Smooth muscle cell (in vitro differentiated cells): ENCODE results near the gene AGBL5. TPM values are rescaled to one million over a fixed set of nuclear protein-coding genes. Genes with fewer than 3 reads are reported as not detected.
A peak's percentile ranks its signal among the peaks of the same experiment; 100 is the strongest.

Source experiments
- DNase-seq: peaks from one replicate; lab custom pipeline; 2025; ENCODE audit not compliant: unreplicated experiment; lab: John Stamatoyannopoulos, UW
- H2AFZ ChIP-seq: fragments of 200-600 bp; sonication (generic); 2 replicates; pipeline ENCODE4 v1.6.0; 2016; ENCODE audit warnings: antibody characterized with exemption, low read depth, mild to moderate bottlenecking
- H3F3A ChIP-seq: fragments of 200-600 bp; sonication (generic); 2 replicates; pipeline ENCODE4 v1.6.0; 2017; ENCODE audit warnings: antibody characterized with exemption, low read depth
- H3K27ac ChIP-seq: fragments of 200-600 bp; sonication (generic); 2 replicates; pipeline ENCODE4 v1.5.1; 2016; ENCODE audit warnings: low read depth, mild to moderate bottlenecking
- H3K27me3 ChIP-seq: fragments of 200-600 bp; sonication (generic); 2 replicates; pipeline ENCODE4 v1.6.1; 2016; ENCODE audit warnings: low read depth, mild to moderate bottlenecking
- H3K36me3 ChIP-seq: fragments of 200-600 bp; sonication (generic); 2 replicates; pipeline ENCODE4 v1.5.1; 2016; ENCODE audit warnings: low read depth
- H3K4me1 ChIP-seq: fragments of 200-600 bp; sonication (generic); 2 replicates; pipeline ENCODE4 v1.5.1; 2016; ENCODE audit warnings: low read depth
- H3K4me2 ChIP-seq: fragments of 200-600 bp; sonication (generic); 2 replicates; pipeline ENCODE4 v1.6.0; 2016; ENCODE audit warnings: mild to moderate bottlenecking
- H3K4me3 ChIP-seq: fragments of 200-600 bp; sonication (generic); 2 replicates; pipeline ENCODE4 v1.5.1; 2016; ENCODE audit warnings: mild to moderate bottlenecking
- H3K79me2 ChIP-seq: fragments of 200-600 bp; sonication (generic); 2 replicates; pipeline ENCODE4 v1.6.0; 2016; ENCODE audit warnings: low read depth, mild to moderate bottlenecking
- H3K9ac ChIP-seq: fragments of 200-600 bp; sonication (generic); 2 replicates; pipeline ENCODE4 v1.6.0; 2016; ENCODE audit warnings: low read depth
- H3K9me3 ChIP-seq: fragments of 200-600 bp; sonication (generic); replicated peaks from 2 replicates; pipeline ENCODE4 v1.5.1; 2016; ENCODE audit warnings: low read depth
- H4K20me1 ChIP-seq: fragments of 200-600 bp; sonication (generic); 2 replicates; pipeline ENCODE4 v1.6.0; 2016; ENCODE audit warnings: low read depth
- WGBS: methylation state at CpG from one replicate; pipeline ENCODE4 v1.1.7; 2016; ENCODE audit warnings: low lambda C conversion rate; 5-methylcytosine and 5-hydroxymethylcytosine counted together
- polyA plus RNA-seq: library from polyadenylated mRNA; unstranded; fragments of >200 nt; fragmentation: Nextera tagmentation; extraction: Ambion mirVana; gene quantifications from 2 replicates; pipeline ENCODE4 v1.2.1, GENCODE V29; 2016
- total RNA-seq: library from RNA; depleted of rRNA; stranded (reverse); fragments of >200 nt; gene quantifications from 2 replicates; pipeline ENCODE4 v1.2.3, GENCODE V29; 2014
- TF ChIP-seq, protein P1 (sequence below): fragments of 200-600 bp; sonication (generic); IDR thresholded peaks from 2 replicates; pipeline ENCODE4 v1.5.1; 2017; ENCODE audit warnings: borderline replicate concordance, mild to moderate bottlenecking, antibody characterized with exemption; ENCODE audit not compliant: insufficient read depth, poor library complexity, severe bottlenecking

Gene AGBL5
- total and polyA plus RNA-seq, 2 experiments from 2014 or later = 13.7 to 17.1 TPM

DNA sequence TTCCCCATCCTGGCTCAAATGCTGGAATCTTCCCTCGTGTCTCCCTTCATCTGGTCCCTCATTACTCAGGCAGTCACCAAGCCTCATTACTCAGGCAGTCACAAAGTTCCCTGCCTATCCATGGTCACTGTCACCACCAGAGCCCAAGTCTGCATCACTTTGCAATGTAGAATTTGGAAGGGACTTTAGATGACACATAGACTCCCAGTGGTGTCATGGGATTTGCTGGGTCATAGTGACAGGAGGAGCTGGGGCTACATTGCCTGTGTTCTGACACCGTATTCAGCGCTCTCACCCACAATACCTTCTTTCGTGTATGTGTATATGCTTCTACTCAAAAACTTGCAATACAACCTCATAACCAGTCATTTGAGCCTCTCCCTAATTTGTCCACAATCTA, 24.9 kb downstream of the AGBL5 start:
- TF ChIP-seq, protein P1, sequence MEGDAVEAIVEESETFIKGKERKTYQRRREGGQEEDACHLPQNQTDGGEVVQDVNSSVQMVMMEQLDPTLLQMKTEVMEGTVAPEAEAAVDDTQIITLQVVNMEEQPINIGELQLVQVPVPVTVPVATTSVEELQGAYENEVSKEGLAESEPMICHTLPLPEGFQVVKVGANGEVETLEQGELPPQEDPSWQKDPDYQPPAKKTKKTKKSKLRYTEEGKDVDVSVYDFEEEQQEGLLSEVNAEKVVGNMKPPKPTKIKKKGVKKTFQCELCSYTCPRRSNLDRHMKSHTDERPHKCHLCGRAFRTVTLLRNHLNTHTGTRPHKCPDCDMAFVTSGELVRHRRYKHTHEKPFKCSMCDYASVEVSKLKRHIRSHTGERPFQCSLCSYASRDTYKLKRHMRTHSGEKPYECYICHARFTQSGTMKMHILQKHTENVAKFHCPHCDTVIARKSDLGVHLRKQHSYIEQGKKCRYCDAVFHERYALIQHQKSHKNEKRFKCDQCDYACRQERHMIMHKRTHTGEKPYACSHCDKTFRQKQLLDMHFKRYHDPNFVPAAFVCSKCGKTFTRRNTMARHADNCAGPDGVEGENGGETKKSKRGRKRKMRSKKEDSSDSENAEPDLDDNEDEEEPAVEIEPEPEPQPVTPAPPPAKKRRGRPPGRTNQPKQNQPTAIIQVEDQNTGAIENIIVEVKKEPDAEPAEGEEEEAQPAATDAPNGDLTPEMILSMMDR = no peak
- Histone ChIP-seq H3K4me2 (no peak overlapping the region), H3K4me1 (peaks cover 22% of the 10 kb centered on the region), H2AFZ (no peak overlapping the region), H3K36me3 (no peaks in the 10 kb centered on the region), H4K20me1 (peaks cover under 1% of the 10 kb centered on the region), H3F3A (peaks cover 34% of the 10 kb centered on the region), H3K27me3 (no peaks in the 10 kb centered on the region), H3K79me2 (peaks cover 24% of the 10 kb centered on the region), H3K27ac (peak overlapping the region; percentile 79), H3K9me3 (no peaks in the 10 kb centered on the region), H3K9ac (no peak overlapping the region), H3K4me3 (no peak overlapping the region)
- no peak for DNase-seq
- WGBS = 72% methylated on average over 4 of the region's 4 CpGs

DNA sequence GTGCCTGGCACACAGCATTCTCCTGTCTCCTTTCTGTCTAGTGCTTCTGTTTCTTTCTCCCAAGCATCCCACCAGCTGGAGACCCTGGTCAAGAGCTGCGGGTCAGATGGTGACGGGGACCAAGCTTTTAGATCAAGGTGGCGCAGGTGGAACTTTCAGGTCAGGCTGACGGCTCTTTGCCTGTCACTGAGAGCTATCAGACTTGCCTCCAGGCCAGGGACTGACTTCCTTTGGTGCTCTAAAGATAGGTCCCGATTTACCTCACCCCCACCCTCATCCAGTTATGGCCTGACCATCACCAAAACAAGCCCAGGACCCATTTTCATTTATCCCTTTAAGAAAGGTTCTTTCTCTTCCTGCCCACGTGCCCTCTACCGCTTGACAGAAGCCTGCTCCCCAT, 25.8 kb downstream of the AGBL5 start:
- Histone ChIP-seq H3K36me3 (no peaks in the 10 kb centered on the region), H3K9ac (no peak overlapping the region), H2AFZ (no peak overlapping the region), H3K27me3 (no peaks in the 10 kb centered on the region), H3K4me3 (no peak overlapping the region), H4K20me1 (peaks cover 10% of the 10 kb centered on the region), H3K4me2 (no peak overlapping the region), H3F3A (peaks cover 34% of the 10 kb centered on the region), H3K9me3 (no peaks in the 10 kb centered on the region), H3K79me2 (peaks cover 23% of the 10 kb centered on the region), H3K27ac (peak overlapping the region; percentile 89), H3K4me1 (peaks cover 21% of the 10 kb centered on the region)
- WGBS = 96% methylated on average over 7 of the region's 7 CpGs
- DNase-seq = no peak
- TF ChIP-seq, protein P1 = no peak

DNA sequence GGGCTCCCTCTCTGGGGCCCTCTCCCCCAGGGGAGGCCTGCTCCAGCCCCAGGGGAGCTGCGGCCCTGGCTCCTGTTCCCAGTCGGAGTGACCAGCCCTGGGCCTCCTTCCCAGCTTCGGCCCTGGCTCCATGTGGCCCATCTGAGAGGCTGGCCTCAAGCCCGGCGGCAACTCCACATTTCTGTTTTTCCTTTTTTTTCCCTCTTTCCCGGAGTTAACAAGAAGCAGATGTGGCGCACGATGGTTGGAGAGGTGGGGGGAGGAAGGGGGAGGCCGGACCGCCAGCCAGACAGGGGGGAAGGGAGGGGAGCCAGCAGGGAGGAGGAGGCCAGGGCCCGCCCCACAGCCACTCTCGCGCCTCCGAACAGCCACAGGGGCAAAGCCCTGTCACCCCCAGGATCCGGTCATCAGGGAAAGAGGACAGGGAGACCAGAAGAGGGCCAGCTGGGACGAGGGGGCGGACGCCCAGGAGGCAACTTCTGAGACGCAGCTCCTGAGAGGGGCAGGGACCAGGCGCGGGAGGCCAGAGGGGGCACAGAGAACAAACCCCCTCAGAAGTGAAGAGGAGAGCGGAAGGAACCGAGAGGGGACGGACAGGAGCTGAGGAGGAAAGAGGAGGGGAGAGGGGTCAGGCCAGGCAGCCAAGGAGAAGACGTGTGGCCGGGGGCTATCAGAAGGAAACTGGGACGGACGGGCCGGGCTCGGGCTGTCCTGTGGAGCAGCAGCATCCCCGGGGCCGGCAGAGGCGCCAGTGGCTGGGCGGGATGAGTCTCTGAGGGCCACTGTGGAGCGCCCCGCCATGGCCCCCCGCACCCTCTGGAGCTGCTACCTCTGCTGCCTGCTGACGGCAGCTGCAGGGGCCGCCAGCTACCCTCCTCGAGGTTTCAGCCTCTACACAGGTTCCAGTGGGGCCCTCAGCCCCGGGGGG, 27.1 kb downstream of the AGBL5 start, which contains the start of gene EMILIN1:
Gene EMILIN1 (plus strand): TSS at position 349 of the 928 bp plus-strand sequence. CDS start 451 bp downstream, at position 800.
- peaks cover 23% of the 10 kb centered on the region for H4K20me1 ChIP-seq
- H3K9ac ChIP-seq = peak within 1 kb of the TSS; percentile 66
- H3K27ac ChIP-seq = peak within 1 kb of the TSS; percentile 89
- TF ChIP-seq, protein P1 = no peak
- H3K36me3 ChIP-seq = no peaks in the 10 kb centered on the region
- peak within 1 kb of the TSS; percentile 93 for H3K4me2 ChIP-seq
- DNase-seq = peak; percentile 60
- no peaks in the 10 kb centered on the region for H3K27me3 ChIP-seq
- H3K4me3 ChIP-seq = peak within 1 kb of the TSS; percentile 59
- peaks cover 23% of the 10 kb centered on the region for H3K79me2 ChIP-seq
- WGBS = 42% methylated on average over 34 of the region's 41 CpGs
- no peaks in the 10 kb centered on the region for H3K9me3 ChIP-seq
- H3F3A ChIP-seq = peaks cover 29% of the 10 kb centered on the region
- peaks cover 12% of the 10 kb centered on the region for H3K4me1 ChIP-seq
- no peak within 1 kb of the TSS for H2AFZ ChIP-seq
